Dendritic cell treated with granulocyte-macrophage colony-stimulating factor and Interleukin-4, amounts not matched to agents 40 ng/mL and 50 ng/mL, for 4 days (primary cell): ENCODE data around the gene FARP1.
"Not testable (repeated sequence)": the region's sequence is repeated elsewhere in the genome, so short reads cannot be mapped to it uniquely, and the experiment has no call there.

ENCODE experiments used
- H3K27ac Mint-ChIP-seq: one replicate; pipeline ENCODE4 v1.8.0; 2022; ENCODE audit warnings: mild to moderate bottlenecking, mixed read lengths
- H3K27me3 Mint-ChIP-seq: one replicate; pipeline ENCODE4 v1.8.0; 2022; ENCODE audit warnings: mild to moderate bottlenecking, mixed read lengths
- H3K36me3 Mint-ChIP-seq: one replicate; pipeline ENCODE4 v1.8.0; 2022; ENCODE audit warnings: low read depth, mixed read lengths
- H3K4me1 Mint-ChIP-seq: one replicate; pipeline ENCODE4 v1.8.0; 2022; ENCODE audit warnings: low read depth, mixed read lengths
- H3K4me3 Mint-ChIP-seq: one replicate; pipeline ENCODE4 v1.8.0; 2022; ENCODE audit warnings: mild to moderate bottlenecking, moderate library complexity, mixed read lengths
- H3K9me3 Mint-ChIP-seq: one replicate; pipeline ENCODE4 v1.8.0; 2022; ENCODE audit warnings: mixed read lengths
- intact Hi-C: fragments of 100-400 bp; cut with micrococcal nuclease; formaldehyde crosslinking; loops from one replicate; pipeline ENCODE4 v1.15.0; 2022

The FARP1 gene

DNA sequence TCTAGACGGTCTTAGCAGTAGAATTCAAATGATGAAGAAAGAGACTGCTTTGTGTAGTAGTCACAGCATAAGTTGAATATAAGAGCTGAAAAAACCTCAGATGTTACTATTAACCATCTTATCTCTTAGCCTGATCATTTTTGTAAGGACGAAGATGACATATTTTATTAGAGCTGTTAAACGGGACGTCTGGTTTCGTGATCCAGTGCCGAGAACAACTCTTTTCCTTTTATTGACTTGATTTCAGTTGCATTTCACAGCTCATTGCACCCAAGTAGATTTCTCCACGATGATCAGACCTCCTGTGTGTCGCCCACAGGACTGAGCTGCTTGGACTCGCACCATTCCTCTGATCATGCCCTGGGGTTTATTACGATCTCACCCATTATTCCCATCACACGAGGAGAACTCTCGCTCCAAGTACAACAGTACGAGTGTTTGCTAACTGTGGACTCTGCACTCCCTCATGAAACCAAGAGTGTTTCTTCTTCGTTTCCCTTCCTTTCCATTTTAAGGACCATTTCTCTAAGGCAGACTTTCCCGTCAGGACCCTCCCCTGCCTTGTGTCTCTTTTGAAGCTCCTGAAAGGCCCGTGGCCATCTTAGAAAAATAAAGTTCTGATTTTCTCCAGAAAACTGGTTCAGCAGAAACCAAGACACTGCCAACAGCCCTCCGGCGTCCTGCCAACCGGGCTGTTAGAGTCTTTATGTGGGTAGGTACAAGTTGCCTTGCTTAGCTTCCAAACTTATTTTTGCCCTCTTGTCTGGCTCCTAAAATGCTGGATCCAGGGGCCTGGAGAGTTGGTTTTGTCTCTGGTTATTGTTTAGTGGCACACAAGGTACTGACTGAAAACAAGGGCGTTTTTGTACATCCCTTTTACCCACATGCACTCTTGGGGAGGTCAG, 82.4 kb downstream of the FARP1 start:
- Mint-ChIP-seq H3K9me3 (peaks cover 18% of the 10 kb centered on the region), H3K27ac (no peak overlapping the region), H3K4me1 (no peaks in the 10 kb centered on the region), H3K36me3 (no peaks in the 10 kb centered on the region), H3K4me3 (no peak overlapping the region), H3K27me3 (no peaks in the 10 kb centered on the region)
- intact Hi-C loops = no loop called here

DNA sequence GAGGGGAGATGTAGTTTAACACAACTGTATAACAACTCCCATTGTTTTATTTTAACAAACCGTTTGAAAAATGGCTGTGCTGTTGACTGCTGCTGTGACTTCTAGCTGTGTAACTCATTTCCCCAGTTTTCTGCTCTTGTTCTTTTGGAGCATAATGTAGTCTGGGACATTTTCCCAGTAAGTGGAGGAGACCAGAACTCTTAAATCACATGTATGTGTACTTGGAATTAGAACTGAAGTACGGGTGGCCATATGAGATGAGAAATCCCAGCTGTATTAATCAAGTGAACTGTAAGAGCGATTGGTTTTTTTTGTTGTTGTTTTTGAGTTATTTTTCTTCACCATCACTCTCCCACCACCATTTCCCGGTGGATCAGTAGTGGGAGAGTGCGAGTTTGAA, 83.6 kb downstream of the FARP1 start:
- Mint-ChIP-seq H3K36me3 (no peaks in the 10 kb centered on the region), H3K4me1 (no peaks in the 10 kb centered on the region), H3K4me3 (no peak overlapping the region), H3K9me3 (peaks cover 27% of the 10 kb centered on the region), H3K27me3 (no peaks in the 10 kb centered on the region), H3K27ac (no peak overlapping the region)
- intact Hi-C loops = no loop called here

- Mint-ChIP-seq H3K27me3 (no peaks in the 10 kb centered on the region), H3K36me3 (no peaks in the 10 kb centered on the region), H3K9me3 (peaks cover 27% of the 10 kb centered on the region), H3K4me1 (no peaks in the 10 kb centered on the region), H3K4me3 (no peak overlapping the region), H3K27ac (no peak overlapping the region)
- intact Hi-C loops = no loop called here
Observed at GRCh38 chr13:98228661-98229341, 85.9 kb downstream of the FARP1 start.

- H3K9me3 Mint-ChIP-seq = peaks cover 27% of the 10 kb centered on the region
- H3K27me3 Mint-ChIP-seq, intact Hi-C loops, H3K4me3 Mint-ChIP-seq, H3K27ac Mint-ChIP-seq, H3K4me1 Mint-ChIP-seq, H3K36me3 Mint-ChIP-seq: not testable (repeated sequence)
Observed at GRCh38 chr13:98230762-98231161, 87.9 kb downstream of the FARP1 start.

DNA sequence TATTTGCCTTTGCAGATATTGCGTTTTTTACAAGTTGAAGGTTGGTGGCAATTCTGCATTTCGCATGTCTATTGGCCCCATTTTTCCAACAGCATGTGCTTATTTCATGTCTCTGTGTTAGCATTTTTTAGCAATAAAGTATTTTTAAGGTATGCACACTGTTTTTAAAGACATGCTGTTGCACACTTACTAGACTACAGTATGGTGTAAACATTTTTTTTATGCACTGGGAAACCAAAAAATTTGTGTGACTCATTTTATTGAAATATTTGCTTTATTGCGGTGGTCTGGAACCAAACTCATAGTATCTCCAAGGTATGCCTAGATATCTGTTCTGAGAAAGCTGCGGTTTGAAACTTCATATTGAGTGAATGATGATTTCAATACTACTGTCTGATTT, 89.6 kb downstream of the FARP1 start:
- no peak overlapping the region for H3K27ac Mint-ChIP-seq

GRCh38 chr13:98233127-98233526, 90.2 kb downstream of the FARP1 start:
- no peak overlapping the region for H3K4me3 Mint-ChIP-seq
- intact Hi-C loops = no loop called here

More for the DNA sequence above, 89.6 kb downstream of the FARP1 start:
- no peak overlapping the region for H3K4me3 Mint-ChIP-seq
- intact Hi-C loops = no loop called here
- H3K27me3 Mint-ChIP-seq = no peaks in the 10 kb centered on the region
- peaks cover 13% of the 10 kb centered on the region for H3K9me3 Mint-ChIP-seq
- no peaks in the 10 kb centered on the region for H3K36me3 Mint-ChIP-seq
- no peaks in the 10 kb centered on the region for H3K4me1 Mint-ChIP-seq

DNA sequence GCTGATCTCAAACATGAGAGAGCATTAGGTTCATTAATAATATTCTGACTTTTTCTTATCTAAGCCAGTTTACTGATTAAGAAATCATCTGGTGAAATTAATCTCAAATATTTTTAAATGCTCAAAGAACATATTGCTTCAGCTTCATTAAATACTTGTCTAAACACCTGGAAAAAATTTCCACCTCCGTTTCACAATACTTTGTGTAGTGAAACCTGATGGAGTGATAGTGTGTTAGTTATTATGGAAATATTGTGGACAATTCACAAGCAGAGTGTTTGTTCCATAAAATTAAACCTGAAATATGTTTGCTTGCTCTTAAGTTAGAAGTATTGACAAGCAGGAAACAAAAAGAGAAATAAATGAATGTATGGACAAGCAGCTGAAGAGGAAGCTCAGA, 91.5 kb downstream of the FARP1 start:
- H3K9me3 Mint-ChIP-seq = peaks cover 9% of the 10 kb centered on the region
- no peak overlapping the region for H3K4me3 Mint-ChIP-seq
- H3K27ac Mint-ChIP-seq = no peak overlapping the region
- H3K27me3 Mint-ChIP-seq = no peaks in the 10 kb centered on the region
- H3K4me1 Mint-ChIP-seq = no peaks in the 10 kb centered on the region
- no peaks in the 10 kb centered on the region for H3K36me3 Mint-ChIP-seq
- intact Hi-C loops = no loop called here

More at GRCh38 chr13:98233127-98233526, 90.2 kb downstream of the FARP1 start:
- no peaks in the 10 kb centered on the region for H3K36me3 Mint-ChIP-seq
- no peaks in the 10 kb centered on the region for H3K4me1 Mint-ChIP-seq
- H3K27ac Mint-ChIP-seq = no peak overlapping the region
- H3K9me3 Mint-ChIP-seq = peaks cover 9% of the 10 kb centered on the region
- no peaks in the 10 kb centered on the region for H3K27me3 Mint-ChIP-seq

- H3K4me3 Mint-ChIP-seq = no peak overlapping the region
- intact Hi-C loops = no loop called here
- no peaks in the 10 kb centered on the region for H3K9me3 Mint-ChIP-seq
- H3K27me3 Mint-ChIP-seq = no peaks in the 10 kb centered on the region
- H3K4me1 Mint-ChIP-seq = no peaks in the 10 kb centered on the region
- H3K27ac Mint-ChIP-seq = no peak overlapping the region
- H3K36me3 Mint-ChIP-seq = no peaks in the 10 kb centered on the region
Observed at GRCh38 chr13:98236197-98236596, 93.3 kb downstream of the FARP1 start.

GRCh38 chr13:98237331-98237730, 94.4 kb downstream of the FARP1 start:
- Mint-ChIP-seq H3K27me3 (no peaks in the 10 kb centered on the region), H3K4me3 (no peak overlapping the region), H3K4me1 (no peaks in the 10 kb centered on the region), H3K36me3 (no peaks in the 10 kb centered on the region), H3K9me3 (no peaks in the 10 kb centered on the region), H3K27ac (no peak overlapping the region)
- intact Hi-C loops = no loop called here

DNA sequence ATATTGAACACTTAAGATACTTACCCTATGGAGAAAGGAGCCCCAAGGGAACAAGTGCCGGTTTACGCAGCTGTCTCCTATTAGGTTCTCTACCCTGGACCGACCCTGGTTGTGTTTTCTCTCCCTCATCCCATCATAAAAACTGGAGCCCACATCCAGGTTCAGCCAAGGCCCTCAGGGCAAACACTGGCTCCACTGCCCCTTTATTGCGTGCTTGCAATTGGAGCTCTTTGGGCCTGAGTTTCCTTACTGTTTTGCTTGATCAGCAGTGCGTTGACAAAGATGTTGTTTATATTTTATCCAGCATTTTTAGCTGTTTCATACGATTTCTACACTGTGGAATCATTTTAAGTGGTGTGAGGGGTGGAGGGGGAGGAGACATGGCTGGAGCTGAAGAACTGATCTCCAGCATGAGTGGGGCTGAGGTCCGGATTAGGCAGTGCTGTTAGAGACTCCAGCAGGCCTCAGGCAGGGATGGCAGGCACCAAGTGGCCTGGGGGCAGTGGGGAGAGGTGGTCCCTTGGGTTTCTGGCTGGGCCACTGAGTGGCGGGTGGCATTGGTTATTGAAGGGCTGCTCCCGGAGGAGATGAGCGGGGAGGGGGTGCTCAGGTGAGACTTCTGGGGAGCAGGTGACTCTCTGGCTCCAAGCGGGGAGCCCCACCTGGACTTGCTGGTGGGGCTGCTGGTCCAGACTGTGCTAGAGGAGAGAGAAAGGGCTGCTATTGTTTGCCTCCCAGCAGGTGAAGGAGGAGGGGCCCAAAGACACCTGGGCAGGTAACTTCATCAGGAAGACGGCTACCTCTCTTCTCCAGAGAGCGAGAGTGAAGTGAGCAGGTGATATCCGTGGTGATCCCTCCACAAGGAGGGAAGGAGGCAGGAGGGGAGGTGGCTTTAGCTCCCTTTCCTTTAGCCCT, 96.5 kb downstream of the FARP1 start:
- H3K36me3 Mint-ChIP-seq = no peaks in the 10 kb centered on the region
- intact Hi-C loops = no loop called here
- no peak overlapping the region for H3K27ac Mint-ChIP-seq
- no peaks in the 10 kb centered on the region for H3K9me3 Mint-ChIP-seq
- no peak overlapping the region for H3K4me3 Mint-ChIP-seq
- H3K27me3 Mint-ChIP-seq = no peaks in the 10 kb centered on the region
- no peaks in the 10 kb centered on the region for H3K4me1 Mint-ChIP-seq

GRCh38 chr13:98240135-98240534, 97.2 kb downstream of the FARP1 start:
- H3K4me3 Mint-ChIP-seq = no peak overlapping the region
- no peak overlapping the region for H3K27ac Mint-ChIP-seq
- no peaks in the 10 kb centered on the region for H3K36me3 Mint-ChIP-seq
- intact Hi-C loops = no loop called here
- no peaks in the 10 kb centered on the region for H3K27me3 Mint-ChIP-seq
- H3K9me3 Mint-ChIP-seq = no peaks in the 10 kb centered on the region
- H3K4me1 Mint-ChIP-seq = no peaks in the 10 kb centered on the region

DNA sequence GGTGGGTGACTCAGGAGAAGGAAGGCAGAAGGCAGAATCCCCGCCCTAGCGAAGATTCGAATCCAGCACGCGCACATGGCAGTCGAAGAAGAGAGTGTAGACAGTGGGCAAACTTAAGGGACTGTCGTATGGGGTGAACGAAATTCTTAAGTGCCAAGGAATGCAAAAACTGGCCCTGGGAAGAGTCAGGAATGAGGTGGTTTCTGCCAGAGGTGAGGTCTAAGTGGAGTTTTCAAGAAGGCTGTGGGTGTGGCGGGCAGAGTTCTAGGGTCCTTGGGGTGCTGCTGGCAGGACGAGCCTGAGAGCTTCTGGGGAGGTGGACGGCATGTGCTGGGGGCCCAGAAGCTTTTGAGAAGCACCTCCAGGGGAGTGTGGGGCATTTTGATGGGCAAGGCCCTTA, 98.1 kb downstream of the FARP1 start:
- no peak overlapping the region for H3K4me3 Mint-ChIP-seq
- no peaks in the 10 kb centered on the region for H3K4me1 Mint-ChIP-seq
- no peaks in the 10 kb centered on the region for H3K27me3 Mint-ChIP-seq
- H3K36me3 Mint-ChIP-seq = no peaks in the 10 kb centered on the region
- no peaks in the 10 kb centered on the region for H3K9me3 Mint-ChIP-seq
- H3K27ac Mint-ChIP-seq = no peak overlapping the region
- intact Hi-C loops = no loop called here

GRCh38 chr13:98241976-98242375, 99.1 kb downstream of the FARP1 start:
- H3K9me3 Mint-ChIP-seq = no peaks in the 10 kb centered on the region
- intact Hi-C loops = no loop called here
- no peaks in the 10 kb centered on the region for H3K4me1 Mint-ChIP-seq
- H3K36me3 Mint-ChIP-seq = no peaks in the 10 kb centered on the region
- H3K4me3 Mint-ChIP-seq = no peak overlapping the region
- no peaks in the 10 kb centered on the region for H3K27me3 Mint-ChIP-seq
- no peak overlapping the region for H3K27ac Mint-ChIP-seq

- intact Hi-C loops = no loop called here
- H3K27me3 Mint-ChIP-seq = no peaks in the 10 kb centered on the region
- H3K4me1 Mint-ChIP-seq = no peaks in the 10 kb centered on the region
- H3K36me3 Mint-ChIP-seq = no peaks in the 10 kb centered on the region
- no peaks in the 10 kb centered on the region for H3K9me3 Mint-ChIP-seq
- no peak overlapping the region for H3K27ac Mint-ChIP-seq
- no peak overlapping the region for H3K4me3 Mint-ChIP-seq
Observed at GRCh38 chr13:98242403-98242802, 99.5 kb downstream of the FARP1 start.
